Measurements from ENCODE around the gene EIF4EBP2.

The EIF4EBP2 gene

DNA sequence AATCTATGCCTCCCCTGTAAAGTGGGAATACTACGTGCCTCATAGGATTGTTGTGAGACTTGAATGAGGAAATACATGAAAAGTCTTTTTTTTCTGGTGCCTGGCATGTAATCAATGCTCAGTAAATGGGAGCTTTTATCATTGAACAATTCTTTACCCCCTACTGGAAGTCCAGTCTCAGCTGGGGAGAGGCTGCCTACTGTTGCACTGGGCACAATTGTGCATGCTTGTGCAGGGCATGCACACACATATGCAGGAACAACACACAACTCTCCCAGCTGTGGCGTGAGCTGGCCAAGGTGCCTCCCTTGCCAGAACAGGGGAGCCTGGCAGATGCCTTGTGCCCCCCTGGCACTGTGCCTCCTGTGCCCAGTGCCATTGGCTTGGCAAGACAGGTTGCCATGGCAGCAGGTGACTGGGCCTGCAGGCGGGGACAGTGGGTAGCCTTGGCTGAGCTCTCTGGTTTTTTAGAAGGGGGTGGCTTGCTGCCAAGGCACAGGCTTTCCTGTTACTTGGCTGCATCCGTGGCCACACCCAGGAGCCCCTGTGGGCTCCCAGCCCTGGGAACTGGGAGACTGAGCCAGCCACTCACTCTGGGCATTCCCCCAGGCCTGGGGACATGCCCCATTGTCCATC, 58.5 kb downstream of the EIF4EBP2 start:
- DNase-seq, result peak; percentile 39

DNA sequence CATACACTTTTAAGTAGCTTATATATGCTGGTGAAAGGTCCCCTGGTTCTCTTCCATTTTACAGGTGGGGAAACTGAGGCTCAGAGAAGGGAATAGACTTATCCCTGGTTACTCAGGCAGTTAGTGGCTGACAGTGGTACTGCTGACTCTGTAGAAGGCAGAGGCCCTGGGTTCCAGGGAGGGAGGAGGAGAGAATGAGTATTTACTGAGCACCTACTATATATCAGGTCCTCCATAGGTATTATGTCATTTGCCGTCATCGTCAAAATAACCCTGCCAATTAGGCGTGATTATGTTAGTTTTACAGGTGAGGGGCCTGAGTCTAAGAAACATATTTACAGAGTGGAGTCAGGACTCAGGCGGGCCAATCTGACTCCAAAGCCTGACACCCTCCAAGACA, 61.3 kb downstream of the EIF4EBP2 start:
- no peak for DNase-seq

DNA sequence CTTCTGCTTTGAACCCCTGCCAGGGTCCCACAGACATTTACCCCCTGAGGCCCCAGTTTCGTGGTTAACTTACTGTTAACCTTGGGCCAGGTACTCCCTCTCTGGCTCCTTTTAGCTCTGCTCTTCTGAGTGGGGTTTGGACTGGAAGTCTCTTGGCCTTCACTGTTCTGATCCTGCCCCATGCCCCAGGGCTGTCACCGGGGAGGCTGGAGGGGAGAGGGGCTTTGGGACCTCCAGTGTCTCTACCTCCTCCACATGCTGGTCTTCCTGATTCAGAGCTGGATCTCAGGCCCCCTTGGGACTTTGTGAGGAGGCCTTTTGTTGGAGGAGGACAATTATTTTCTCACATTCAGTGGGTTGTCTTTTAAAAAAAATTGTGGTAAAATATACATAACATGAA, 61.9 kb downstream of the EIF4EBP2 start:
- no peak for DNase-seq

DNA sequence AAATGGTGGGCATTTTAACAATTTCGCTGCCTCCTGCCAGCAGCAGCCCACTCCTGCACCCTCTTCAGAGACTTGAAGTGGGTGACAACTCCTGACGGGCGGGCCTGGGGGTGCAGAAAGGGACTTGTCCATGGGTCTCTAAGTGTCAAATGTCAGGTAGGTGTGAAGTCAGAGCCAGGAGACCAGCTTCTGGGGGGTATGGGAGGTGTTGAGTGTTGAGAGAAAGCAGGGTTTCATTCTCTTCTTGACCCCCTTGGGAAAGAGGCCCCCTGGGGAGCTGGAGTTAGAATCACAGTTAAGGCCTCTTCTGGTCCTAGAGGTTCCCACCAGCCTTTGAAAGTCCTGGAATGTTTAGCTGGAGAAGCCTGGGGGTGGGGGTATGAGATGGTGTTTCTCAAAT, 63.0 kb downstream of the EIF4EBP2 start:
- DNase-seq, result no peak

DNA sequence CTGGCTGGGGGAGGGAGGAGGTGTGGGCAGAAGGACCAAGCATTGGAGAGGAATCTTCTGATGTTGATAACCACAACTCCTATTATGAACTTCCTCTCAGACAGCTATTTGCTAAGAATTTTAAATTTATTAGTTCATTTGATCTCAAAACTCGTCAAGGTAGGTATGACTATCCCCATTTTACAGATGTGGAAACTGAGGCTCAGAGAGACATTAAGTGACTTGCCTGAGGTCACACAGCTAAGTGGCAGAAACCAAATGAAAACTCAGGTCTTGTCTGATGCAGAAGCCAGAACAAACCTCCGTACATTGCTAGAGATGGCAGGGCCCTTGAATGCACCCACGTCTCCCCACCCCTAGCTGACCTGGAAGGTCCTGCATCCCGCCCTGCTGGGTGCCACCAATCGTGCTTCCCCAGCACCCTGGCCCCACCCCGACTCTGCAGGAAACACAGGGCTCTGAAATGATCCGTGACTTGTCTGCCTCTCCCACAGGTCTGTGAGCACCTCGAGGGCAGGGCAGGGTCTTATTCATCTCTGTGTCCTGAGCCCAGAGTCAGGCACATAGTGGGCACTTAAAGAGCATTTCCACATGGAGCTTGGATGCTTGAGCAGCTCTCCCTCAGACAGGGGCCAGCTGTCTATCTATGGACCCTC, 69.0 kb downstream of the EIF4EBP2 start:
- no peak for DNase-seq

DNA sequence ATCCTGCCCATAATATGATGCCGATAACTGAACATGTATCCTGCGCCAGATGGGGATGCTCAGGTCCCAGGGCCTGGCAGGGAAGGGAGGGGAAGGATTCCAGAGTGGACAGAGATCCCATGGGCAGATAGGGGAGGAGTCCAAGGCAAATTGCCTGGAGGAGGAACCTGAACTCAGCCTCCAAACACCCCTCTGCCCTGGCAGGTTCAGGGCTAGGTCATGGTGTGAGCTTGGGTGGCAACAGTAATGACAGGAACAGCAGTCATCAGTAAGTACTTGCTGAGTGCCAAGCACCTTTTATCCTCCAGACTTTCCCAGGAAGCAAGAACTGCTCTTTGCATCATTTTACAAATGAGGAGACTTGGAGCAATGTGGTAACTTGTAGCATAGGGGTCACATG, 70.8 kb downstream of the EIF4EBP2 start:
- no peak for DNase-seq

DNA sequence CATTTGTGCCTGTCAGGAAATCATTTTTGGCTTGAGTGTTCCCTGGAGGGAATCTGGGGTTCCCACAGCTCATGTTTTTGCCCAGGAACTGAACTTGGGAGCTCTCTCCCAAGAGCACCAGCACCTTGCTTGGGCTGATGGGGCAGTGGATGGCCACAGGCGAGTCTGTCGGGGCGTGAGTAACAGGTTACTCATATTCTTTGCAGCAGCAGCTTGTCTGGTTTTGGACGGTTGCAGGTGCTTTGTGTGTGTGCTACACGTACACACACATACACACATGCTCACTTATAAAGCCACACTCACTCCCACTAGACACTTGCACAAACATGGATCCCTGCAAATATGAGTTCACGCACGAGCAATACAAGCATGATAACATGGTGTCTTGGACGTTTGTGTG, 71.7 kb downstream of the EIF4EBP2 start:
- no peak for DNase-seq

DNA sequence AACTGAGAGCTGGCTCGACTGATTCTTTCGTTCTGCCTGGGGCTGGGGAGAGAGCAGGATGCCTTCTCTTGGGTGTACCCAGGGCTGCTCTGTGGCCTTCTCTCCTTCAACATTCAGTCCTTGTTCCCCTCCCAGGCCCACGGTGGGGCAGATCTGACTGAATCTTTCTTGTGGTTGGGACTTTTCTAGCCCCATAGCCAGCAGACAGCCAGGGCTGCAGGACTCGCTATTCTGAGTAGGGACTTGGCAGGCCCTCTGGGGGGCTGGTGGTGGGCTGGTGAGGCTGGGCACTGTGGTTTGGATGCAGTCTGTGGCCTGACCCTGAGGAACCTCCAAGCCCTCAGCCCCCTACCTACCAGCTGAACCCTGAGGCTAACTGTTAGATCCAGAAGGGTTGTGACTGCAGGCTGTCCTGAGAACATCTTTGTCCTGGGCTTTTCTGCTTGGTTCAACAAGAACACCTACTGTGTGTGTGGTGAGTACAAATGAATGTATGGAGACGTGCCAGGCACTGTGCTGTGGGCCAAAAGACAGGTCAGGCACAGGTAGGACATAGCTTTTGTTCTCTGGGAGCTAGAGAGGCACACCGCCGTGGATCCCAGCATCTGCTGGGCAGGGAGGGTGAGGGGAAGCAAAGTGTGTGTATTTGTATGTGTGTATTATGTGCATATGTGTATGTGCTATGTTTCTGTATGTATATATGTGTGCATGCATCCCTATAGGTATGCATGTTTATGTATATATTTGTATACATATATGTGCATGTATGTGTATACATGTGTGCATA, 72.5 kb downstream of the EIF4EBP2 start:
- DNase-seq, result no peak

DNA sequence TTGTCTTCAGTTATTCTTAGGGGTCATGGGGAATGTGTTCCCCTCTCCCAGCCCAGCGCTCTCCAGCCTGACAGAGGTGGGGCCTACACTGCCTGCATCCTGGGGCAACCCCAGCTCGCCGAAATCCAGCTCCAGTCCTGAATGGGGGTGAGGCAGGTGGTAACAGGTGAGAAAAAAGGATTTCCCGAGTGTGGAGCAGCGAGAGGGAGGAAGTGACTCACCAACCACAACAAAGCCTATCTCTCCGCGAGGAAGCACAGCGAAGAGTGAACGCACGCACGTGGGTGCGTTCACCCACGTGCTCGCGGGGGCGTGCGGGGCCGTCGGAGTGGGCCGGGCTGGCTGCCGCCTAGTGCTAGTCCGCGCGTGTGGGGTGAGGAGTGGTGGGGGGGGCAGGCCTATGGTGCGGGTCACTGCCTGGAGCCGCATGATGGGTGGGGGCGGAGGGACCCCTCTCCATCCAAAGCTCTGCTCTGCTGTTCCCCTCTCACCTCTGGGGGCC, 73.8 kb downstream of the EIF4EBP2 start:
- DNase-seq, result no peak
